Activated CD4-positive, alpha-beta T cell treated with anti-CD3 and anti-CD28 coated beads for 1 hour (primary cell): ENCODE data around the gene TMEM11.

ENCODE experiments used
- DNase-seq: peaks from one replicate; pipeline ENCODE4 v3.0.0-alpha.2; 2020

TMEM11 gene

GRCh38 chr17:21157586-21158370, 56.2 kb downstream of the TMEM11 start:
- DNase-seq, result no peak

- no peak for DNase-seq
These were observed 61.2 kb downstream of the TMEM11 start for GRCh38 chr17:21152731-21153130.

DNA sequence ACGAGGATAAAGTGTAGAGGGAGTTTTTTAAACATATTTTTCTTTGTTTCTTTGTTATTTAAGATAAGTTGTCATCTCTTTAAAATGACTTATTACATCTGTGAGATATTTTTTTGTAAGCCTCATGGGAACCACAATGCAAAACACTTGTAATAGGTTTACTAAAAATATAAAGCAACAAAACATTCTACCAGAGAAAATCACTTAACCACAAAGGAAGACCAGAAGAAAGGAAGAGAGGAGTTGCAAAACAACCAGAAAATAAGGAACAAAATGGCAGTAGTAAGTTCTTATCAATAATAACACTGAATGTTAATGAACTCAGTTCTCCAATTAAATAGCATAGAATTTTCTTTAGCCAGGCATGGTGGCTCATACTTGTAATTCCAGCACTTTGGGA, 64.3 kb downstream of the TMEM11 start:
- DNase-seq, result no peak
